Activated T-cell treated with anti-CD3 and anti-CD28 coated beads for 1 hour (primary cell): ENCODE results near the gene AGO3.

Experiments used
- DNase-seq: peaks from one replicate; pipeline ENCODE4 v3.0.0-alpha.2; 2020; ENCODE audit warnings: low read depth

Gene AGO3

DNA sequence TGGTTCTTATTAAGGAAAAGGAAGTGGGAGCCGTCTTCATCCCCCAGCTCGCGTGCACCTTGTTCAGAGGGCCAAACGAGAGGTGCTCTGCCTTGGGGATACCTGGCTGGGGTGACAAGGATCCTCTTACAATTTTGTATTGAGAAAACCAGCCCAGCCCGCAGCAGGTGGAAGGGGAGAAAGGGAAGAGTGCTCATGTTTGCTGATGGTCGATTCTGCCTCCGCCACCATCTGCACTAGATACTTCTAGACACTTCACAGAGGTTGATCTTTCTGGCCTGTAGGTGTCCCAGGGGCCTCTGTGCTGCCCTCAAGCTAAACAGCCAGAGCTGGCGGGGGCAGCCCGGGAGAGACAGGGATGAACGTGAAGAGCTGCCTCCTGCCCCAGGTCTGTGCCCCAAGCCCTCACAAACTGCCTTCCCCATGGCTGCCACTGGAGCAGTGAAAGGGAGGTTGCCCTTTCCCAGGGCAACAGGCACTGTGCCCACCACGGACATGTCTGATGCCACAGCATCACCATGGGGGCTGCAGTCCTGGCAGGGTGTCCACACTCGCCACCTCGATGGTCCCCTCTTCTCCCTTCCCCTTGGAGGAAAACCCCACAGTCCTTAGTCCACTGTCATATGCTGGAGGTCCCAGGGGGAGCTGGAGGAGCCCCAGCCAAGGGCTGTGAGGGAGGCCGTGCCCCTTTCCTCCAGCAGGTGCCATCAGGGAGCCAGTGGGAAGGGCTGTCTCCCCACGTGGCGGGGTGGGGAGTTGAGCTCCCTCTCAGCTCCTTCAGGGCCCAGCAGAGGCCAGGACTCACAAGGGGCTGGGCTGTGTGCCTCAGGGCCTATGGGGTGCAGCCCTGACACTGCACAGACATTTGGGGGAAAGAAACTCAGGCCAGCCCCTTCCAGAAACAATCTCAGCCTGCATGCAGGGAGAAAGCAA is 165.9 kb downstream of the AGO3 start:
- no peak for DNase-seq

DNA sequence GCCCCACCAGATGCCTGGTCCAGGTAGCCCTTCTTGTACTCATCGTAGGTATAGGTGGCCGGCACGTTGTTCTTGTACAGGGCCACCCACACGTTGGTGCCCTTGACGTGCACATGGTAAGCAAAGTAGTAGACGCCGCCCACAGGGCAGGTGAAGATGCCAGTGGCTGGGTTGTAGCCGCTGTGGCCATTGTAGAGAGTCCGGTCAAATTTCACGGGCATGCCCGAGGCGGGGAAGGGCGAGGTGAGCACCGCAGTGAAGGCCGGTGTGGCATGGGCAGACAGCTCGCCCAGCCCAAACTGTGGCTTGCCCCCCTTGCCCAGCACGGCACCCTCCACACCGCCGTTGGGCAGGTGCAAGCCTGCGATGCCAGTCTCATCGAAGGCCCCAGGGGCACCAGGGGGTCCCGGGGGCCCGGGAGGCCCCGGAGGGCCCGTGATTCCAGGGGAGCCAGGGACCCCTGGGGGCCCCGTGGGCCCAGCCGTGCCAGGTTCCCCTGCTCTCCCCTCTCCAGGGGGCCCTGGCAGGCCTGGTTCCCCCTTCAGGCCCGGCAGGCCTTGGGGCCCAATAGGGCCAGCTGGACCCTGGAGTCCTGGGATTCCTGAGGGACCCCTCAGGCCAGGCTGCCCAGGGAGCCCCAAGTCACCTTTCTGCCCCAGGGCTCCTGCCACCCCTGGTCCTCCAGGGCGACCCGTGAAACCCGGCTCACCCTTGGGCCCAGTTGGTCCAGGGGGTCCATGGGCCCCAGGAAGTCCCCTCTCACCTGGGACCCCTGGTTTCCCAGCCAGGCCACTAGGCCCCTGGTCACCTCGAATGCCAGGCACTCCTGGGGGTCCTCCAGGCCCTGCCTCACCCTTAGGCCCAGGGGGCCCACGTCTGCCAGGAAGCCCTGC is 167.0 kb downstream of the AGO3 start:
- no peak for DNase-seq

DNA sequence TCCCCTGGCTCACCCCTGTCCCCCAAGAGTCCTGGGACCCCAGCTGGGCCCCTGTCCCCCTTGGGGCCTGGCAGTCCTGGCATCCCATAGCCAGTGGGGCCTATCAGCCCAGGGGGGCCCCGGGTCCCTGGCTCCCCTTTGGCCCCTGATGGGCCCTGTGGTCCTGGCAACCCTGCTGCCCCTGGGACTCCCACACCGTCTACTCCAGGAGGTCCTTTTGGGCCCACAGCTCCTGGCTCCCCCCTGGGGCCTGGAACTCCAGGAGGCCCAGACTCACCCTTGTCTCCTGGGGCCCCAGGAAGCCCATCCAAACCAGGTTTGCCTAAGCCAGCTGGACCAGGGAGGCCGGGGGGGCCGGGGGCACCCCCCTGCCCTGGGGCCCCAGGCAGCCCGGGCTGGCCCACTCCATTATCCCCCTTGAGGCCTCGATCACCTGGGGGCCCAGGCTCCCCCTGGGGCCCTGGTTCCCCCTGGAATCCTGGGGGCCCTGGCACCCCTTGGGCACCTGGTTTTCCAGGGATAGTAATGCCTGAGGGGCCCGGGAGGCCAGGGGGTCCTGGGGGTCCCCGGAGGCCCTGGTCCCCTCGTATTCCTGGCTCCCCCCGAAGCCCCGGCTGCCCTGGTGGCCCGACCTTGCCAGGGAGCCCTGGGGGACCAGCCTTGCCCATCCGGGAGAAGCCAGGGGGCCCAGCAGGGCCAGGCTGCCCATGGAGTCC is 167.9 kb downstream of the AGO3 start:
- no peak for DNase-seq

DNA sequence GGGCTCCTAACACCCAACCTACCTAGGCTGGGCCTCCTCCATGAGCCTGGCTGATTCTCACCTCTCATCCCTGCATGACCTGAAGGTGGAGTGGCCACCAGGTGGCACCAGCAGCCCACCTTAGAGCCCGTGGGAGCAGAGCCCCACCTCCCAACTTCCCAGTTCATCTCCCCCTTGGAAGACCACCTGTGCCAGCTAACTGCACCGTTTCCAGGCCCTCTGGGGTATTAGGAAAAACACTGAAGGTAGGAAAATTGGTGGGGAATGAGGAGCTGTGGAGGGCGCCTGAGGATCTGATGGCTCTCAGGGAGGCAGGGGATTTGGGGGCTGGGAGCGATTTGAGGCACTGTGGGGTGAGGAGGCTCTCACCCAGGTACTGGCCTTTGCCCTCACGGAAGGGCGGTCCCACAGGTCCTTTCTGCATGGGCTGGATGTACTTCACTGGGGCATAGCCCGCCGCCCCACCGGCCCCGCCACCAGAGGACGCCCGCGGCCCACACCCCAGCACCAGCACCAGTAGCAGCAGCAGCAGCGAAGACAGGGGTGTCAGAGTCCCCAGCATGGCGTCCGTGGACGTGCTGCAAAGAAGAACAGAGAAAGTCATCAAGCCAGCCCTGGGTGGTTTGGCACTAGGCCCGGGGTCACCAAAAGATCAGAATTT is 168.9 kb downstream of the AGO3 start:
- peak; percentile 71 for DNase-seq

DNA sequence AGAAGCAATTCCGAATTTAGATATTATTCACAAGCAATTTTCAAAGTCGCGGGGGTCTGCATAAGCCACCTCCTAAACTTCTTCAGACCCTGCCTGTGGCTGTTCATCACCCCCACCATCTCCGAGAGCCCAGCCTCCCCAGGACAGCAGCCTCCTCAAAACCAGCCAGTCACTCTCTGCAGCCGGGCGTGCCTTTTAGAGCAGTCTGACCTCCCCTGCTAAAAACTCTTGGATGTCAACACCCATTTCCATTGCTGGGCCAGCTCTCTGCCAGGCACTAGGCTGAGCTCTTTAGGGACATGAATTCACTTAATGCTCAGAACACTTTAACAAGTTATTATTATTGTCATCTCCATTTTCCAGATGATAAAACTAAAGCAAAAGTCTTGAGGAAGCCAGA is 169.5 kb downstream of the AGO3 start:
- DNase-seq, result no peak

DNA sequence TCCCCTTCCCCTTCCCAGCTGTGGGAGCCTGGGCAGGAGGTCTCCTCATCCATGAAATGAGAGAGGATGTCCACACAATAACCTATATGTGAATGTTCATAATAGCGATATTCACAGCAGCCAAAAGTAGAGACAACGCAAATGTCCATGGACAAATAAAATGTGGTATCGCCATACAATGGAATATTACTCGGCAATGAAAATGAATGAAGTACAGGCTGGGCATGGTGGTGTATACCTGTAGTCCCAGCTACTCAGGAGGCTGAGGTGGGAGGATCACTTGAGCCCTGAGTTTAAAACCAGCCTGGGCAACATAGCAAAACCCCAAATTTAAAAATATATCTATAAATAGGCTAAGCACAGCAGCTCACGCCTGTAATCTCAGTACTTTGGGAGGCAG is 170.6 kb downstream of the AGO3 start:
- no peak for DNase-seq

DNA sequence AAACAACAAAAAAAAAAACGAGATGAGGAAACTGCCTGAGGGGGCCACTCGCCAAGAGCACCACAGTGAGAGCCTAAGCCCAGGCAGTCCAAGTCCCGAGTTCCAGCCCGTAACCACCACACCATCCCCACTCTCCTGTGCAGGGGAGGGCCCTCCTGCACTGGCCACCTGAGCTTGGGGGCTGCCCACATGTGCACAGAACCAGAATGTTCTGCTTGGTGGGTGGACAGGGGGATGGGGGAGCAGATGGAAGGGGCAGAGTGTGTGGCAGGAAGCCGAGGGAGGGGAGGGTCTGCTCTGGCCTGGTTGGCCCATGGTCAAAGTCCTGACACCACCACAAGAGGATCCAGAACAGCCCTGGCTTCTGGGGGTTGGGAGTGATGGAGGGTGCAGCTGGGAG is 175.4 kb downstream of the AGO3 start:
- no peak for DNase-seq

DNA sequence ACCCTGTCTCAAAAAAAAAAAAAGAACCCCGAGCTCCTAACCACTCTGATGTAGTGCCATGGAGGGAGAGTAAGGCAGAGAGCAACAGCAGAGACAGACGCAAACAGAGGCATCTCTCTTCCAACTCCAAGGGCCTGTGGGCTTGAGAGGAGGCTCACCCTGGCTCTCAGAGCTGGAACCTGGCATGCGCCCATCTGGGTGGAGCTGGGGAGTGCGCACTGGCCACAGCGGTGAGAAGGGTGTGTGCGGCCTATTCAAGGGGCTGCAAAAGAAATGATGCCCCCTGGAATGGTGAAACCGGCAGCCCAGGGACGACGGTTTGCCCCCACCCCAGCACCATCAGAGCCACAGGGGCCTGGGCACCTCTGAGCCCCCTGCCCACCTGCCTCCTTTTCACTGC is 176.5 kb downstream of the AGO3 start:
- DNase-seq, result no peak

DNA sequence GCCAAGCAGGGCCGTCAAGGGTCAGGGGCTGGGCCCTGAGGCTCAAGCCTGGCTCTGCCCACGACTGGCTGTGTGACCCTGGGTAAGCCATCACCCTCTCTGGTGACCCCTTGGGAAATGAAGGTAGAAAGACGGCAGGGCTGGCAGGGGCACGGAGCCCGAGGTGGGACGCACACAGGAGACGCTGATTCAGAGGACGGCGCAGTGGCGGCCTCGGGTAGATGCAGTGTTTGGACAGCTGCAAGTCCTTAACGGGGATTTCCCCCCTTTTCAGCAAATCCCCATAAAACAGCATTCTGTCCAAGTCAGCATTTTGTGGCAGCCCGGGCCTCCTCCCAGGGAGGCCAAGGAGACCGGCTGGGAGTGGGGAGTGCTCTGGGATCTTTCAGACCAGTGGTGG is 177.4 kb downstream of the AGO3 start:
- DNase-seq, result no peak

DNA sequence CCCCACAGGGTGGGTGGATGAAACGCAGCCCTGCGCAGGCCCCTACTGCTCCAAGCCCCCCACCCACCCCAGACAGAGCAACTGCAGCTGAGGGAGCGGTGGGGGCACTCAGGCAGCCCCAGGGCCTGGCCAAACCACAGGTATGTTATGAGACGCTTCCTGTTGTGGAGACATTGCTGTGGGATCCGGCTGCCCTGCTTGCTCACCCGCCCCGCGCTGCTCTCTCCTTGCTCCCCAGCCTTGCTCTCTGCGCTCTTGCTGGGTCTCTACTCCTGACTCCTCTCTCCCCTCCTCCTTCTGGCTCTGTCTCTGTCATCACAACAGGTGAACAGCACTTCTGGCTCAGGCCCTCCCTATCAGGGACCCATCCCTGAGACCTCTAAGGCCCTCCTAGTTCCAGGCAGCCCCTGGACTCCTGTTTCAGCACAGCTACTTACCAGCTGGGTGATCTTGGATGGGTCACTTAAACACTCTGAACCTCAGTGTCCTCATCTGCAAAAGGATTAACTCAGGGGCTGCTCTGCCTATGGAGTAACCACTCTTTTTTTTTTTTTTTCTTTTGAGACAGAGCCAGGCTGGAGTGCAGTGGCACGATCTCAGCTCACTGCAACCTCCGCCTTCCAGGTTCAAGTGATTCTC is 178.3 kb downstream of the AGO3 start:
- peak; percentile 31 for DNase-seq

DNA sequence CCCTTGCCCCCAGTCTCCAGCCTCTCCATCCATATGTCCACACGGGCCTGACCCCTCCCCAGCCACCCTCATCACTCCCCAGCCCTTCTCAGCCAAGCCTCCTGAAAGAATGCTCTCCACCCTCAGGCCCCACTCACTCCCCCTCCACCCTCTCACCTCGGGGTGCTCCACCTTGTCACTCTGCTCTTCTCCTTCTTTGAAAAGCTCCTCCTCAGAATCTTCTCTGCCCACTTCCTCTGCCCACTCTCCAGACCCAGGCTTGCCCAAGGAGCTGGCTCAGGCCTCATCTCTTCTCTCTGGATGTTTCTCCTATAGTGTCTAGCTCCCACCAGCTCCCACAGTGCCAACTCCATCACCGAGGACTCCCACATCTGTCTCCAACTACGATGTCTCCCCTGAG is 180.2 kb downstream of the AGO3 start:
- no peak for DNase-seq

DNA sequence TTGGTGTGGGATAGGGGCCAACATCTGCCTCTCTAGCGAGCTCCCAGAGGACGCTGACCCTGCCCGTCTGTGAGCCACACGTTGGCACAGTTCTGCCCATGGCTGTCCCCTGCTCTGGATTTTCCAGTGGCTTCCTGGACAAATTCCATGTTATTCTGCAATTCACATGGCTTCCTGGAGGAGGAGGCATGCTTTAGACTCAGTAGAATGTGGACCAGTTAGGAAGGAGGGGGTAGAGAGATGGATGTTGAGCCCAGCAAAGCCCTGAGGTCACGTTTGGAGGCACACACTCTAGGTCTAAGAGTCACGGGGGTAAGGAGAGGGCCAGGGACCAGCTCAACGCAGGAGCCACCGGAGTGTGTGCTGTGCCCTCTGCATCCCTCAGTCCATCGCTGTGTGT is 181.9 kb downstream of the AGO3 start:
- DNase-seq, result no peak

DNA sequence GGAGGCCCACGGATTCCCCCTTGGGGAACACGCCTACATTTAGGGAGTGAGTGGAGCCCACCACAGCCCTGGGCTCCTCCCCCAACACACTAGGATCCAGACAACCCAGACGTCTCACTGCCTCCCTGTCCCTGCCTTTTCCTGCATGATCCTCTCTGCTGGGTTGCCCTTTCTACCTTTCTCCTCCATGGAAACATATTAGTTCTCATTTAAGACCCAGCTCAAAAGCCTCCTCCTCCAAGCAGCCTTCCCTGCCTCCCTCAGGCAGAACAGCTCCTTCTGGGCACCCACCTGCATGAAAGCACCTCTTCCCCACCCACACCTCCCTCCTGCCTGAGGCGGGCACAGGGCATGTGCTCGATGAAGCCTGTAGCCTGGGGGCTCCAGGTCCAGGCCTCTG is 183.5 kb downstream of the AGO3 start:
- no peak for DNase-seq

DNA sequence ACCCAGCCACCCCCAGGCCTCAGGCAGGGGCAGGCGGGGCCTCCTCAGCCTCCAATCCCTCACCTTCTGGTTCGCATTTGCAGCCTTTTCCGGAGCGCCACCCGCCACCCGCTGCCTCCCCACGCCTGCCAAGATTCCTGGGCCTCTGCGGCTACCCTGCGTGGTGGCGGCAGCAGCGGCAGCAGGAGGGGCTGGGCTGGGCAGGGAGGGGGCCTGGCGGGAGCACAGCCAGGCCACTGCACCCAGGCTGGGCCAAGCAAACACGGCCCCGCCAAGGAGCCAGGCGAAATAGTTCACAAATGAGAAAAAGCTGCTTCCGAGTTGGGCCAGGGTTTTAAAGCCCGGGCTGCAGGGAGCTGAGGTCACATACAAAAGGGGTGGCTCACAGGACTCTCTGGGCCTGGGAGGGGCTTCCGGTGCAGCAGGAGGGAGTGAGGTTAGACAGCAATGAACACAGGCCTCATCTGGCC is 184.3 kb downstream of the AGO3 start:
- no peak for DNase-seq

DNA sequence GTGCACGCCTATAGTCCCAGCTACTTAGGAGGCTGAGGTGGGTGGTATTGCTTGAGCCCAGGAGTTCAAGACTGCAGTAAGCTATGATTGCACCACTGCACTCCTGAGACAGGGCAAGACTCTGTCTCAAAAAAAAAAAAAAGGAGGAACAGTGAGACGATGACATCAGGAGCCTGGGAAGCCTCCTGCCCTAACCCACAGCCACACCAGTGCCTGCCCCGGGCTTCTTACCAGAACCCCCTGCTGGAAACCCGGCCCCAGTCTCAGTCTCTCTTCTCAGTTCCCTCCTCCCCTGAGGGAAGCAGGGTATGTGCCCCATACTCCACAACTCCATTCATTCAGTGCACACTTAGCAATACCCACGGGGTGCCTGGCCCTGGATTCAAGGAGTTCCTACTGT is 185.0 kb downstream of the AGO3 start:
- DNase-seq, result no peak

DNA sequence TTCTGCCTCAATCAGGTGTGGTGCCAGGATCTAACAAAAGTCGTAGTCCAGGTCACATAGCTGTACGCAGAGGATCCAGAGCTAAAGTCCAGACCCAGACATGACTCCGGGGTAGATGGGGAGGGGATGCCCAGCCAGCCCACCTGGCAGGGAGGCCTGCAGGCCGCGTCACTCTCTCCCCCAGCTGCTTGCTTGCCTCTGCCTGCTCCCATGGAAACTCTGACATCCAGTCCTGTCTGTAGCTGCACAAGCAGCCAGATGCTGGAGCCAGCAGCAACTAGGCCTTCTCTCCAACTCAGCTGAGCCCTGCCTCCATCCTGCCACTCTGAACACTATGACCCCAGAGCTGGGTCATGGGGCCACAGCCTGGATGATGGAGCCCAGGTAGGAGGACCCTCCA is 186.0 kb downstream of the AGO3 start:
- no peak for DNase-seq

DNA sequence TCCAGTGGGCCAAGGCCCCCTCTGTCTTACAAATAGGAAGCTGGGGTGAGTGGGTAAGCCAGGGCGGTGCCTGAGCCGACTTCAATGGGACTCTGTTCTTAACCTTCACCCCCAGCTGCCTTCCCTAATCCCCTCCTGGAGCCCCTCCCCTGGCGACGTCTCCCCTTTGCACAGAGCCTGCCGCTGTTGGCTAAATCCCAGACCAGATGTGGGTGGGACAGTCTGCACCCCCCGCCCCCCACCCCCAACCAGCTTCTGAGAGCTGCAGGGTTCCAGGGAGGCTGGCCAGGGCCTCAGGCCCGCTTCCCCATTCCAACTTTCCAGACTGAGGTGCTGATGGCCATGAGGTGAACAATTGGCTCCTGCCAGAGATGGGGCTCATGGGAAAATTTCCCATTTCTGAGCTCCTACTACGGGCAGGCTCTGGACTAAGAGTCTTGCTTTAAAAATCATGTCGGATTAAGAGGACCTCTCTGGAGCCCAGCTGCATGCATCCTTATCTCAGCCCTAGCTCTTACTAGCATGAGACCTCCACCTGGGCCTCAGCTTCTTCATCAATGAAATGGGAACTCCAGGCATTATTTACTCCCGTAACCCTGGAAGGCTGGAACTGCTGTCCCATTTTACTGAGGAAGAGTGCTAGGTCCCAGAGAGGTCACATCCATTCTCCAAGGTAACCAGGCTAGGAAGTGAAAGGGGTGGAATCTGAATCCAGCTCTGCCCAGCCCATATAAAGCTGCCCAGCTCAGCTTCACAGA is 187.7 kb downstream of the AGO3 start:
- no peak for DNase-seq

DNA sequence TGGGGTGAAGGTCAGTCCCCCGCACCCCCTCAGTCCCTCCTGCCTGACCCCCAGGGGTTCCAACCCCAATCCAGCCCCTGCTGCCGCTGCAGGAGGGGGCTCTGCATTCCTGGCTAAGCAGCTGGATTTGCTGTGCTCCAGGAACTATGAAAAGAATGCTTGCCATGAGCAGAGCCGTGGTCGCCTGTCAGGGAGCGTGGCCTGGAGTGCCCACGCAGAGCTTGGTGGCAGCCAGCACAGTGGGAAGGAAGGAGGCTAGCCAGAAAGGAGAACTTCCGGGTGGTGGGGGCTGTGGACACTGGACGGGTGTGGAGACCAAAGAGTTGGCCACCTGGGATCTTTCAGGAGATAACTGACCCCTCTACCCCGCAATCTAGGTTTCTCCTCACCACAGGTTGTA is 188.6 kb downstream of the AGO3 start:
- no peak for DNase-seq
